Esophagus muscularis mucosa (tissue), 4 donors: ENCODE data around the gene SAMD3. TPM values are rescaled to one million over a fixed set of nuclear protein-coding genes. Genes with fewer than 3 reads are reported as not detected.

Experiments
- DNase-seq: peaks from one replicate; pipeline ENCODE4 v3.0.0-alpha.2; 2017; ENCODE audit errors: extremely low spot score
- H3K27ac ChIP-seq, 4 donors: fragments of 200-600 bp; sonication (generic); replicated peaks in 1 of 4; 1 replicate in 3 of 4; 2 replicates in 1 of 4; pipeline ENCODE4 v1.5.1; 2016 to 2019; ENCODE audit warnings: mild to moderate bottlenecking in 1 of 4
- H3K27me3 ChIP-seq, 4 donors: fragments of 200-600 bp; sonication (generic); one replicate each; pipeline versions ENCODE4 v1.5.1 to v1.6.0; 2016 to 2019
- H3K36me3 ChIP-seq, 4 donors: fragments of 200-600 bp; sonication (generic); one replicate each; pipeline ENCODE4 v1.5.1; 2016 to 2019
- H3K4me1 ChIP-seq, 4 donors: fragments of 200-600 bp; sonication (generic); one replicate each; pipeline ENCODE4 v1.5.1; 2016 to 2019
- H3K4me3 ChIP-seq, 4 donors: fragments of 200-600 bp; sonication (generic); 1 replicate in 2 of 4; 2 replicates in 2 of 4; pipeline ENCODE4 v1.5.1; 2016 to 2019; ENCODE audit warnings: mild to moderate bottlenecking in 4 of 4, moderate library complexity in 1 of 4
- H3K9me3 ChIP-seq, 4 donors: fragments of 200-600 bp; sonication (generic); 1 replicate in 3 of 4; 2 replicates in 1 of 4; pipeline ENCODE4 v1.5.1; 2016 to 2019
- EP300 ChIP-seq: sonication (generic); formaldehyde crosslinking; IDR thresholded peaks from one replicate; pipeline ENCODE4 v1.6.1; 2017; ENCODE audit warnings: antibody characterized with exemption
- POLR2A ChIP-seq: fragments of 450-650 bp; IDR thresholded peaks from one replicate; pipeline ENCODE4 v1.6.1; 2017; ENCODE audit warnings: antibody characterized with exemption, moderate library complexity, mild to moderate bottlenecking, low read depth
- POLR2AphosphoS5 ChIP-seq, 2 donors: sonication (generic); formaldehyde crosslinking; IDR thresholded peaks; one replicate each; pipeline ENCODE4 v1.6.1; 2017; ENCODE audit warnings: antibody characterized with exemption in 2 of 2
- WGBS: methylation state at CpG from one replicate; pipeline ENCODE4 v1.1.5; 2018; 5-methylcytosine and 5-hydroxymethylcytosine counted together
- intact Hi-C: fragments of 100-400 bp; cut with DNase I; formaldehyde crosslinking; loops from one replicate; pipeline ENCODE4 v1.15.1; 2023
- total RNA-seq, 4 donors: library from RNA; depleted of rRNA; stranded (reverse); fragments of >200 nt; gene quantifications; one replicate each; pipeline versions ENCODE4 v1.1.0 to v1.2.1, GENCODE V29; 2016
- TF ChIP-seq, protein P1 (sequence below), 3 experiments: fragments of 200-600 bp in 2 of 3; fragments of 450-650 bp in 1 of 3; sonication (generic) in 2 of 3; IDR thresholded peaks; one replicate each; pipeline ENCODE4 v1.5.1; 2017 to 2019; ENCODE audit warnings: antibody characterized with exemption in 3 of 3, mild to moderate bottlenecking in 2 of 3, moderate library complexity in 1 of 3

Gene SAMD3
- total RNA-seq, 4 donors from 2014 or later, result 0.39 to 2.7 TPM; not detected in 2

DNA sequence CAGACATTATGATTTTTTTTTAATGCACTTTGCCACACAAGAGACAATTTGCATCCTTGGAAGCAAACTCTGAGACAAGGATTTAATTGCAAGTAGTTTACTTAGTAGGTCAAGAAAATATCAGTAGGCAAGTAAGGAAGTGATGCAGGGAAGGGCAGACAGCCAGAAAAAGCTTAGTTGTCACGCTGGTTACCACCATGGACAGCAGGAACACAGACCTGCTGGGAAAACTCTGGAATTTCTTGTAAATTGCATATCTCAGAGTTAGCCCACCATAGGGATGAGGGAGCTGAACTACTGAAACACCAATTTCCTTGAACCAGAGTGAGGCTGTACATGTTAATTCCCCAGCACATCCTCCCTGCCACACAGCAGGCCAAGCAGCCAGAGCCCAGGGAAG, 111.7 kb downstream of the SAMD3 start:
- H3K4me3 ChIP-seq, result no peak overlapping the region
- TF ChIP-seq, protein P1, sequence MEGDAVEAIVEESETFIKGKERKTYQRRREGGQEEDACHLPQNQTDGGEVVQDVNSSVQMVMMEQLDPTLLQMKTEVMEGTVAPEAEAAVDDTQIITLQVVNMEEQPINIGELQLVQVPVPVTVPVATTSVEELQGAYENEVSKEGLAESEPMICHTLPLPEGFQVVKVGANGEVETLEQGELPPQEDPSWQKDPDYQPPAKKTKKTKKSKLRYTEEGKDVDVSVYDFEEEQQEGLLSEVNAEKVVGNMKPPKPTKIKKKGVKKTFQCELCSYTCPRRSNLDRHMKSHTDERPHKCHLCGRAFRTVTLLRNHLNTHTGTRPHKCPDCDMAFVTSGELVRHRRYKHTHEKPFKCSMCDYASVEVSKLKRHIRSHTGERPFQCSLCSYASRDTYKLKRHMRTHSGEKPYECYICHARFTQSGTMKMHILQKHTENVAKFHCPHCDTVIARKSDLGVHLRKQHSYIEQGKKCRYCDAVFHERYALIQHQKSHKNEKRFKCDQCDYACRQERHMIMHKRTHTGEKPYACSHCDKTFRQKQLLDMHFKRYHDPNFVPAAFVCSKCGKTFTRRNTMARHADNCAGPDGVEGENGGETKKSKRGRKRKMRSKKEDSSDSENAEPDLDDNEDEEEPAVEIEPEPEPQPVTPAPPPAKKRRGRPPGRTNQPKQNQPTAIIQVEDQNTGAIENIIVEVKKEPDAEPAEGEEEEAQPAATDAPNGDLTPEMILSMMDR (IDR thresholded peaks at IDR 0.05), result no peak
- TF ChIP-seq POLR2AphosphoS5 (IDR thresholded peaks at IDR 0.05) (no peak), POLR2A (no peak), EP300 (no peak)
- no peaks in the 10 kb centered on the region for H3K9me3 ChIP-seq
- no peaks in the 10 kb centered on the region for H3K36me3 ChIP-seq
- no peak overlapping the region for H3K27ac ChIP-seq
- WGBS, result 93% methylated on average over 1 of the region's 1 CpG
- intact Hi-C loops, result no loop called here
- no peaks in the 10 kb centered on the region for H3K4me1 ChIP-seq
- H3K27me3 ChIP-seq, result no peaks in the 10 kb centered on the region
- no peak for DNase-seq

DNA sequence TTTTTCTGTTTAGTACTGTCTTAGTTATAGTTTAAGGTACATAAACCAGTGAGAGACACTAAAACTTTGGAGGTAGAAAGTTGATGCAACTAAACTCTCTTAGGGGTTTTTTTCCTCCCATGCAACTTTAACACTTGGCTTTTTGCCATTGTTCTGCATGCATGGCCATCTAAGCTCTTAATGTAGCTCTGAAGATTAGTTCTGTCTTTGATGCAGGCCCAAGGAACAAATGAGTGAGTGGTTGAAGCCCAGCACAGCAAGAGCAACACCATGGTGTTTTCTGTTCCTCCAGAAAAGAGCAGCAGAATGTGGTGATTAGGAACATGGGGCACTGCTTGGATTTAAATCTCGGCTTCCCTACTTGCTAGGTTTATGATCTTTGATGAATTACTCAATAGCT, 115.0 kb downstream of the SAMD3 start:
- H3K27me3 ChIP-seq, result no peaks in the 10 kb centered on the region
- intact Hi-C loops, result no loop called here
- H3K9me3 ChIP-seq, result no peaks in the 10 kb centered on the region
- no peak for DNase-seq
- no peaks in the 10 kb centered on the region for H3K4me1 ChIP-seq
- 93% methylated on average over 1 of the region's 1 CpG for WGBS
- H3K36me3 ChIP-seq, result no peaks in the 10 kb centered on the region
- no peak for TF ChIP-seq POLR2A
- TF ChIP-seq EP300, result no peak
- TF ChIP-seq POLR2AphosphoS5 (IDR thresholded peaks at IDR 0.05), result no peak
- TF ChIP-seq, protein P1 (IDR thresholded peaks at IDR 0.05), result no peak
- no peak overlapping the region for H3K27ac ChIP-seq
- H3K4me3 ChIP-seq, result no peak overlapping the region

DNA sequence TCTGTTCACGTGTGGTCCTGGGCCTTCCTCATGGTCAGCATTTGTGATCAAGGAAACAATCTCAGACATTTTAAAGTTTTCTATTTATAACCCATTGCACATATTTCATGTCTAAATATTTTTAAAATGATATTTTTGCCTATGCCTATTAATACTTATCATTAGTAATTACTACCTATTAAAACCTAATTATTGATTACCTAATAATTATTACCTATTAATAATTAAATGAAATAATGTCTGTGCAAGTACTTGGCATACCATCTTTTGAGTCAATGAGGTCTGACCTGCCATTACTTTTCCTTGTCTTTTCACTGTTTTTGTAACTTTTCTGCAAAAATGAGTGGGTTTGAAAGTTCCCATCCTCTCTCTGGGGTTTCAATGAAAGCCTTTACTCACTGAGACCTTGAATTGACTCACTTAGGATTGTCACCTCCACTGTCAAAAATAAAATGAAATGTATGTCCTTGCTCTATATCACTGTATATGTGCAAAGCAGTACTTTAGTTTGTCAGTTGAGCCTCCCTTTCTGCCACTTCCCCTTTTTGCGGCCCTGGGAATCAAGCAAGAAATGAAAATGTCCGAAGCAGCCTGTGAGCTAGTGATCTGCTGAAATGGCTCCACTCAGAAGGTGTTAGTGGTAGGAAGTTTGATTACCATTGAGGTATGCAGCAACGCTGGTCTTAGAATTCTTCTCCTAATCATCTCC, 116.6 kb downstream of the SAMD3 start:
- H3K4me1 ChIP-seq, result no peaks in the 10 kb centered on the region
- WGBS, result 79% methylated on average over 4 of the region's 4 CpGs
- no peak for TF ChIP-seq POLR2AphosphoS5 (IDR thresholded peaks at IDR 0.05)
- H3K27ac ChIP-seq, result no peak overlapping the region
- no peaks in the 10 kb centered on the region for H3K9me3 ChIP-seq
- intact Hi-C loops, result no loop called here
- peaks cover 0 to 8% (median 0%) of the 10 kb centered on the region in 4 donors for H3K36me3 ChIP-seq
- H3K27me3 ChIP-seq, result no peaks in the 10 kb centered on the region
- no peak for DNase-seq
- H3K4me3 ChIP-seq, result no peak overlapping the region

DNA sequence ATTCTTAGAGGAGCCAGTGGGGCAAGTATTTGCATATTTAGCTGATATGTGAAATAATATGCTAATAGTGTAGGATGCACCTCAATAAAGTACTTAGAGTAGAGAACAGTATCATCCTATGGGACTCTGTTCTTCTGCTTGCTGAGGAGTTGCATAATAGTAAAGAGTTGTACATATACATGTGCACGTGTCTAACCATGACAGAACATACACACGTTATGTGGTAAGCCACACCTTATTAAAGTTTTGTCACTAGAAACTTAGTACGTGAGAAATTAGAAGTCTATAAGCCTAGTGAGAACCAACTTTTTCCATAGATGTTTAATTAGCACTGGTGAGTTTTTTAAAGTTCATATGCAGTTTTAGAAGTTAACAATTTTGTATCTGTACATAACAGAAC, 123.6 kb downstream of the SAMD3 start:
- Histone ChIP-seq H3K27ac (no peak overlapping the region), H3K36me3 (peaks cover 0 to 10% (median 0%) of the 10 kb centered on the region in 4 donors), H3K4me1 (no peaks in the 10 kb centered on the region), H3K4me3 (no peak overlapping the region), H3K27me3 (no peaks in the 10 kb centered on the region), H3K9me3 (no peaks in the 10 kb centered on the region)
- 94% methylated on average over 3 of the region's 3 CpGs for WGBS
- TF ChIP-seq, protein P1 (IDR thresholded peaks at IDR 0.05), result no peak
- TF ChIP-seq EP300 (no peak), POLR2A (no peak), POLR2AphosphoS5 (IDR thresholded peaks at IDR 0.05) (no peak)
- intact Hi-C loops, result no loop called here
- DNase-seq, result no peak

DNA sequence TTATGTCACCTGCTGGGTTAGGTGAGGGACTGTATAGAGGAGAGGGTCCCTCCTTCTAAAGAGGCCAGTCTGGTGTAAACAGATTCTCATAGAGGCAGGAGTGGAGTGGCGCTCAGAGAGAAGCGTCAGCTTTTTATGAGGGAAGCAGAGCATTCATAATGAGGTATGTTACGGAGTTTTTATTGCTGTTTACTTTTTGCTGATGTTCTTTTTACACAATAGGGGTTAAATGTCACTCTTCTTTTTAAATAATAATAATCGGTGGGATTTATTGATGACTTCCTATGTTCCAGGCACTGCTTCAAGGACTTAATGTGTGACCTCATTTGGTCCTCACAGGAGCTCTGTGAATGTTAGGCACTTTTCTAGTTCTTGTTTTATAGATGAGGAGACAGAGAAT, 124.4 kb downstream of the SAMD3 start:
- Histone ChIP-seq H3K9me3 (no peaks in the 10 kb centered on the region), H3K4me3 (no peak overlapping the region), H3K27ac (no peak overlapping the region), H3K4me1 (no peaks in the 10 kb centered on the region), H3K27me3 (no peaks in the 10 kb centered on the region), H3K36me3 (peaks cover 0 to 11% (median 0%) of the 10 kb centered on the region in 4 donors)
- TF ChIP-seq POLR2A (no peak), EP300 (no peak), POLR2AphosphoS5 (IDR thresholded peaks at IDR 0.05) (no peak)
- TF ChIP-seq, protein P1 (IDR thresholded peaks at IDR 0.05), result no peak
- intact Hi-C loops, result no loop called here
- DNase-seq, result no peak
- 86% methylated on average over 4 of the region's 4 CpGs for WGBS

Other genes starting within 250 kb of the SAMD3 start
- gene L3MBTL3, start 204.4 kb downstream of the SAMD3 start, total RNA-seq, result 1 to 10 TPM; 3.1 to 6.7 (median 3.6) TPM
- 1 to 10 TPM in 1 of 4 donors, under 1 TPM in 3; 0.42 to 1.0 (median 0.82) TPM for gene TMEM200A, start 143.1 kb upstream of the SAMD3 start, total RNA-seq